GM19463 (cell line): ENCODE measurements around the gene IL1R2.
A peak's percentile ranks its signal among the peaks of the same experiment; 100 is the strongest.
"Not testable (repeated sequence)": the region's sequence is repeated elsewhere in the genome, so short reads cannot be mapped to it uniquely, and the experiment has no call there.

ENCODE experiments used
- ATAC-seq: cut with Tn5 transposase; IDR thresholded peaks from one replicate; pipeline ENCODE4 v1.9.1; 2021; ENCODE audit warnings: mild to moderate bottlenecking, moderate library complexity; ENCODE audit not compliant: unreplicated experiment

IL1R2 gene

GRCh38 chr2:101998896-101999789 is 7.4 kb downstream of the IL1R2 start:
- ATAC-seq: no peak

GRCh38 chr2:102000012-102000411 is 8.3 kb downstream of the IL1R2 start:
- ATAC-seq: no peak

- no peak for ATAC-seq
Observed at GRCh38 chr2:102000813-102001766, 9.3 kb downstream of the IL1R2 start.

GRCh38 chr2:102001767-102002142 is 10.0 kb downstream of the IL1R2 start:
- ATAC-seq: no peak

- no peak for ATAC-seq
Observed at GRCh38 chr2:102002228-102002627, 10.5 kb downstream of the IL1R2 start.

- ATAC-seq: not testable (repeated sequence)
Observed at GRCh38 chr2:102002909-102003308, 11.1 kb downstream of the IL1R2 start.

GRCh38 chr2:102003696-102004095 is 11.9 kb downstream of the IL1R2 start:
- no peak for ATAC-seq

GRCh38 chr2:102004581-102004980 is 12.8 kb downstream of the IL1R2 start:
- ATAC-seq: no peak

GRCh38 chr2:102005449-102005848 is 13.7 kb downstream of the IL1R2 start:
- ATAC-seq: no peak

GRCh38 chr2:102005989-102006885 is 14.5 kb downstream of the IL1R2 start:
- ATAC-seq: peak; percentile 68

- no peak for ATAC-seq
Observed at GRCh38 chr2:102006886-102007278, 15.1 kb downstream of the IL1R2 start.

GRCh38 chr2:102008490-102008889 is 16.7 kb downstream of the IL1R2 start:
- no peak for ATAC-seq

GRCh38 chr2:102009557-102009956 is 17.8 kb downstream of the IL1R2 start:
- ATAC-seq: no peak

GRCh38 chr2:102010902-102011301 is 19.1 kb downstream of the IL1R2 start:
- no peak for ATAC-seq

GRCh38 chr2:102012061-102012614 is 20.4 kb downstream of the IL1R2 start:
- ATAC-seq: no peak

- no peak for ATAC-seq
Observed at GRCh38 chr2:102013206-102014040, 21.7 kb downstream of the IL1R2 start.

GRCh38 chr2:102014041-102014345 is 22.2 kb downstream of the IL1R2 start:
- no peak for ATAC-seq

GRCh38 chr2:102015399-102015798 is 23.6 kb downstream of the IL1R2 start:
- ATAC-seq: no peak

GRCh38 chr2:102016399-102016955 is 24.7 kb downstream of the IL1R2 start:
- no peak for ATAC-seq
